NT2/D1 (cell line): ENCODE data around the gene MTERF1.

Source experiments
- SUZ12 ChIP-seq: IDR thresholded peaks from 2 replicates; pipeline ENCODE4 v1.6.1; 2011; ENCODE audit not compliant: insufficient read length, insufficient read depth; ENCODE audit errors: extremely low read depth
- YY1 ChIP-seq: IDR thresholded peaks from 2 replicates; pipeline ENCODE4 v1.6.1; 2011; ENCODE audit not compliant: insufficient read length, insufficient read depth
- ZNF274 ChIP-seq: IDR thresholded peaks from 2 replicates; pipeline ENCODE4 v1.6.1; 2011; ENCODE audit warnings: mild to moderate bottlenecking, low read depth, low read length

- TF ChIP-seq YY1: no peak
- no peak for TF ChIP-seq SUZ12
- no peak for TF ChIP-seq ZNF274
These were observed 47.9 kb downstream of the MTERF1 start for GRCh38 chr7:91832493-91833045.
